ENCODE measurements around the gene PCDHGA2. TPM values are rescaled to one million over a fixed set of nuclear protein-coding genes. Genes with fewer than 3 reads are reported as not detected.
"Not testable (repeated sequence)": the region's sequence is repeated elsewhere in the genome, so short reads cannot be mapped to it uniquely, and the experiment has no call there.

The PCDHGA2 gene
- total RNA-seq, 1 experiment from 2014 or later = not detected

GRCh38 chr5:141343953-141344463 lies 5.4 kb downstream of the PCDHGA2 start:
- TF ChIP-seq EZH2 (IDR thresholded peaks at IDR 0.05; ENCODE audit: low read length, unreplicated experiment) (no peak), CTCF (conservative IDR thresholded peaks at IDR 0.05; ENCODE audit: low read depth, low read length) (no peak), EZH2phosphoT487 (IDR thresholded peaks at IDR 0.05; ENCODE audit: borderline replicate concordance, low read length) (no peak)
- Histone ChIP-seq H3K4me2 (ENCODE audit: low read length) (no peak overlapping the region), H3K4me1 (ENCODE audit: insufficient read depth, low read length) (no peaks in the 10 kb centered on the region), H3K27ac (ENCODE audit: low read length) (no peak overlapping the region), H3F3A (ENCODE audit: low read length, unreplicated experiment) (no peaks in the 10 kb centered on the region), H3K27me3 (ENCODE audit: low read length) (no peaks in the 10 kb centered on the region), H3K4me3 (ENCODE audit: low read length) (no peak overlapping the region), H2AFZ (ENCODE audit: low read length) (no peak overlapping the region), H3K9me2 (replicated peaks; ENCODE audit: low read length) (no peaks in the 10 kb centered on the region), H3K79me2 (ENCODE audit: low read length) (no peaks in the 10 kb centered on the region), H3K36me3 (ENCODE audit: low read depth, low read length) (no peaks in the 10 kb centered on the region), H3K9me3 (ENCODE audit: low read length) (no peaks in the 10 kb centered on the region), H3K9ac (ENCODE audit: low read length) (no peak overlapping the region), H4K20me1 (ENCODE audit: low read length) (no peaks in the 10 kb centered on the region)
- ChIA-PET CTCF (no interaction called here), POLR2A (ENCODE audit: unreplicated experiment) (no interaction called here)
- ATAC-seq (no peak), DNase-seq (no peak)
- intact Hi-C loops (cut with micrococcal nuclease) = no loop called here
- no TSS peak for BruUV-seq (replicated peaks)

GRCh38 chr5:141345327-141345726 lies 6.8 kb downstream of the PCDHGA2 start:
- no TSS peak for BruUV-seq (replicated peaks)
- H3K9me3 ChIP-seq (ENCODE audit: low read length) = no peaks in the 10 kb centered on the region
- ChIA-PET POLR2A (ENCODE audit: unreplicated experiment) (no interaction called here), CTCF (no interaction called here)
- no peak overlapping the region for H3K4me2 ChIP-seq (ENCODE audit: low read length)
- no peak for ATAC-seq
- no peaks in the 10 kb centered on the region for H3F3A ChIP-seq (ENCODE audit: low read length, unreplicated experiment)
- DNase-seq = no peak
- no peaks in the 10 kb centered on the region for H3K36me3 ChIP-seq (ENCODE audit: low read depth, low read length)
- no peak overlapping the region for H3K27ac ChIP-seq (ENCODE audit: low read length)
- TF ChIP-seq EZH2phosphoT487 (IDR thresholded peaks at IDR 0.05; ENCODE audit: borderline replicate concordance, low read length) (no peak), CTCF (conservative IDR thresholded peaks at IDR 0.05; ENCODE audit: low read depth, low read length) (no peak), EZH2 (IDR thresholded peaks at IDR 0.05; ENCODE audit: low read length, unreplicated experiment) (no peak)
- intact Hi-C loops (cut with micrococcal nuclease) = no loop called here
- H3K4me1 ChIP-seq (ENCODE audit: insufficient read depth, low read length) = no peaks in the 10 kb centered on the region
- no peak overlapping the region for H3K4me3 ChIP-seq (ENCODE audit: low read length)
- H3K9ac ChIP-seq (ENCODE audit: low read length) = no peak overlapping the region
- H2AFZ ChIP-seq (ENCODE audit: low read length) = no peak overlapping the region
- H4K20me1 ChIP-seq (ENCODE audit: low read length) = no peaks in the 10 kb centered on the region
- no peaks in the 10 kb centered on the region for H3K9me2 ChIP-seq (replicated peaks; ENCODE audit: low read length)
- no peaks in the 10 kb centered on the region for H3K27me3 ChIP-seq (ENCODE audit: low read length)
- H3K79me2 ChIP-seq (ENCODE audit: low read length) = no peaks in the 10 kb centered on the region

- ATAC-seq; H3K27ac ChIP-seq (ENCODE audit: low read length); intact Hi-C loops (cut with micrococcal nuclease); CTCF ChIA-PET; H3K4me3 ChIP-seq (ENCODE audit: low read length); DNase-seq; H3F3A ChIP-seq (ENCODE audit: low read length, unreplicated experiment); H3K4me1 ChIP-seq (ENCODE audit: insufficient read depth, low read length); H3K36me3 ChIP-seq (ENCODE audit: low read depth, low read length); H3K79me2 ChIP-seq (ENCODE audit: low read length); H2AFZ ChIP-seq (ENCODE audit: low read length); H3K9me3 ChIP-seq (ENCODE audit: low read length); H3K4me2 ChIP-seq (ENCODE audit: low read length); H4K20me1 ChIP-seq (ENCODE audit: low read length); H3K27me3 ChIP-seq (ENCODE audit: low read length); H3K9me2 ChIP-seq (replicated peaks; ENCODE audit: low read length); H3K9ac ChIP-seq (ENCODE audit: low read length); BruUV-seq (replicated peaks): not testable (repeated sequence)
- POLR2A ChIA-PET (ENCODE audit: unreplicated experiment) = interaction anchor here (0.6 kb wide), 1 partner anchor 245 kb away, joined by 4 read pairs; no protein-coding TSS in a partner anchor
Observed at GRCh38 chr5:141346017-141346416, 7.5 kb downstream of the PCDHGA2 start.
